HG03025 (cell line): Measurements from ENCODE around the gene ATP9A.
"Not testable (repeated sequence)": the region's sequence is repeated elsewhere in the genome, so short reads cannot be mapped to it uniquely, and the experiment has no call there.

ENCODE experiments used
- ATAC-seq: cut with Tn5 transposase; IDR thresholded peaks from one replicate; pipeline ENCODE4 v1.9.1; 2021; ENCODE audit warnings: mild to moderate bottlenecking, moderate library complexity; ENCODE audit not compliant: unreplicated experiment, low FRiP score

The ATP9A gene

GRCh38 chr20:51797357-51798025 lies 29.3 kb upstream of the ATP9A start:
- no peak for ATAC-seq

- no peak for ATAC-seq
Measured at GRCh38 chr20:51796340-51796739, 28.1 kb upstream of the ATP9A start.

- ATAC-seq, result no peak
Measured at GRCh38 chr20:51792960-51793359, 24.8 kb upstream of the ATP9A start.

- no peak for ATAC-seq
Measured at GRCh38 chr20:51791626-51792025, 23.4 kb upstream of the ATP9A start.

GRCh38 chr20:51790256-51790655 lies 22.1 kb upstream of the ATP9A start:
- ATAC-seq, result no peak

- no peak for ATAC-seq
Measured at GRCh38 chr20:51789434-51789833, 21.2 kb upstream of the ATP9A start.

GRCh38 chr20:51788822-51789221 lies 20.6 kb upstream of the ATP9A start:
- no peak for ATAC-seq

GRCh38 chr20:51784299-51784698 lies 16.1 kb upstream of the ATP9A start:
- ATAC-seq, result no peak

GRCh38 chr20:51778229-51778759 lies 10.1 kb upstream of the ATP9A start:
- not testable (repeated sequence) for ATAC-seq

- no peak for ATAC-seq
Measured at GRCh38 chr20:51775241-51775640, 7.1 kb upstream of the ATP9A start.

- ATAC-seq, result no peak
Measured at GRCh38 chr20:51772236-51772635, 4.0 kb upstream of the ATP9A start.

- no peak for ATAC-seq
Measured at GRCh38 chr20:51769976-51770615, 1.9 kb upstream of the ATP9A start.

GRCh38 chr20:51768759-51769517 lies 748 bp upstream of the ATP9A start:
- ATAC-seq, result no peak

- no peak for ATAC-seq
Measured at GRCh38 chr20:51766994-51767866, 960 bp downstream of the ATP9A start.

GRCh38 chr20:51765381-51765780 lies 2.8 kb downstream of the ATP9A start:
- ATAC-seq, result not testable (repeated sequence)

- ATAC-seq, result no peak
Measured at GRCh38 chr20:51763965-51764602, 4.1 kb downstream of the ATP9A start.

GRCh38 chr20:51760905-51761546 lies 7.2 kb downstream of the ATP9A start:
- no peak for ATAC-seq

GRCh38 chr20:51759769-51760510 lies 8.2 kb downstream of the ATP9A start:
- no peak for ATAC-seq
